H9 (cell line): ENCODE data around the gene GRK1. TPM values are rescaled to one million over a fixed set of nuclear protein-coding genes. Genes with fewer than 3 reads are reported as not detected.

Source experiments
- DNase-seq: peaks from one replicate; pipeline ENCODE4 v3.0.0-alpha.2; 2017
- H2AFZ ChIP-seq: one replicate; pipeline ENCODE4 v1.6.1; 2013; ENCODE audit warnings: mild to moderate bottlenecking, low read length, control low read depth, moderate library complexity
- H2AK5ac ChIP-seq: 2 replicates; pipeline ENCODE4 v1.6.1; 2013; ENCODE audit warnings: low read length, control low read depth, mixed read lengths; ENCODE audit not compliant: insufficient read length
- H2BK120ac ChIP-seq: one replicate; pipeline ENCODE4 v1.6.1; 2013; ENCODE audit warnings: low read depth, mild to moderate bottlenecking, low read length, control low read depth, inconsistent platforms; ENCODE audit not compliant: poor library complexity, severe bottlenecking
- H2BK12ac ChIP-seq: 2 replicates; pipeline ENCODE4 v1.6.1; 2013; ENCODE audit warnings: low read length, control low read depth, mixed read lengths, low read depth; ENCODE audit not compliant: insufficient read length
- H2BK15ac ChIP-seq: 2 replicates; pipeline ENCODE4 v1.6.1; 2013; ENCODE audit warnings: low read depth, low read length, control low read depth
- H2BK20ac ChIP-seq: one replicate; pipeline ENCODE4 v1.6.1; 2013; ENCODE audit warnings: low read depth, mild to moderate bottlenecking, low read length, control low read depth, inconsistent platforms; ENCODE audit not compliant: poor library complexity, severe bottlenecking
- H2BK5ac ChIP-seq: 2 replicates; pipeline ENCODE4 v1.6.1; 2013; ENCODE audit warnings: low read length, control low read depth, mixed read lengths; ENCODE audit not compliant: insufficient read length
- H3K14ac ChIP-seq: 2 replicates; pipeline ENCODE4 v1.6.1; 2013; ENCODE audit warnings: low read length, control low read depth; ENCODE audit not compliant: insufficient read depth
- H3K18ac ChIP-seq: 2 replicates; pipeline ENCODE4 v1.6.1; 2013; ENCODE audit warnings: low read depth, mild to moderate bottlenecking, mixed read lengths, low read length, control low read depth; ENCODE audit not compliant: insufficient read length
- H3K23ac ChIP-seq: 2 replicates; pipeline ENCODE4 v1.6.1; 2013; ENCODE audit warnings: low read length, control low read depth, mixed read lengths, low read depth; ENCODE audit not compliant: insufficient read length
- H3K23me2 ChIP-seq: 2 replicates; pipeline ENCODE4 v1.6.1; 2013; ENCODE audit warnings: low read depth, mild to moderate bottlenecking, mixed read lengths, low read length, control low read depth; ENCODE audit not compliant: insufficient read length, poor library complexity, severe bottlenecking
- H3K27ac ChIP-seq: 2 replicates; pipeline ENCODE4 v1.5.1; 2013; ENCODE audit warnings: low read length, control low read depth, mixed read lengths, low read depth; ENCODE audit not compliant: insufficient read length
- H3K27me3 ChIP-seq: 2 replicates; pipeline ENCODE4 v1.6.1; 2013; ENCODE audit warnings: low read length, control low read depth, inconsistent platforms; ENCODE audit not compliant: insufficient read depth
- H3K4ac ChIP-seq: 2 replicates; pipeline ENCODE4 v1.6.1; 2013; ENCODE audit warnings: low read depth, mild to moderate bottlenecking, control low read depth, inconsistent platforms, low read length, moderate library complexity
- H3K4me1 ChIP-seq: 2 replicates; pipeline ENCODE4 v1.6.1; 2013; ENCODE audit warnings: low read length, control low read depth, inconsistent platforms; ENCODE audit not compliant: insufficient read depth
- H3K4me2 ChIP-seq: 2 replicates; pipeline ENCODE4 v1.6.1; 2013; ENCODE audit warnings: low read length, control low read depth, mixed read lengths; ENCODE audit not compliant: insufficient read length, insufficient read depth
- H3K56ac ChIP-seq: 2 replicates; pipeline ENCODE4 v1.6.1; 2013; ENCODE audit warnings: low read depth, mild to moderate bottlenecking, mixed read lengths, low read length, control low read depth; ENCODE audit not compliant: insufficient read length
- H3K79me1 ChIP-seq: 2 replicates; pipeline ENCODE4 v1.6.1; 2013; ENCODE audit warnings: low read depth, mild to moderate bottlenecking, moderate library complexity, low read length, control low read depth, inconsistent platforms; ENCODE audit not compliant: insufficient read depth, poor library complexity, severe bottlenecking
- H3K79me2 ChIP-seq: 2 replicates; pipeline ENCODE4 v1.6.1; 2013; ENCODE audit warnings: low read length, control low read depth, inconsistent platforms; ENCODE audit not compliant: insufficient read depth
- H3K9ac ChIP-seq: 2 replicates; pipeline ENCODE4 v1.6.1; 2013; ENCODE audit warnings: low read length, control low read depth, mixed read lengths; ENCODE audit not compliant: insufficient read length; ENCODE audit errors: extremely low read depth
- H3K9me3 ChIP-seq: one replicate; pipeline ENCODE4 v1.6.1; 2013; ENCODE audit warnings: low read depth, low read length, inconsistent platforms; ENCODE audit not compliant: control insufficient read depth
- H3T11ph ChIP-seq: one replicate; pipeline ENCODE4 v1.6.1; 2013; ENCODE audit warnings: mild to moderate bottlenecking, low read length, control low read depth, inconsistent platforms
- H4K20me1 ChIP-seq: one replicate; pipeline ENCODE4 v1.6.1; 2013; ENCODE audit not compliant: control insufficient read depth, insufficient read length, insufficient read depth
- H4K5ac ChIP-seq: 2 replicates; pipeline ENCODE4 v1.6.1; 2013; ENCODE audit warnings: low read depth, mild to moderate bottlenecking, mixed read lengths, low read length, control low read depth; ENCODE audit not compliant: insufficient read length
- H4K8ac ChIP-seq: replicated peaks from 2 replicates; pipeline ENCODE4 v1.6.1; 2013; ENCODE audit warnings: low read length, control low read depth, mixed read lengths, low read depth; ENCODE audit not compliant: insufficient read length
- H4K91ac ChIP-seq: 2 replicates; pipeline ENCODE4 v1.6.1; 2013; ENCODE audit warnings: low read depth, mild to moderate bottlenecking, moderate library complexity, mixed read lengths, low read length, control low read depth; ENCODE audit not compliant: insufficient read length
- H3K27ac Mint-ChIP-seq, 3 experiments: 2 replicates in 2 of 3; 3 replicates in 1 of 3; pipeline ENCODE4 v1.8.0; 2020 to 2021; ENCODE audit warnings: mixed read lengths in 3 of 3, mild to moderate bottlenecking in 1 of 3, moderate library complexity in 1 of 3
- H3K27me3 Mint-ChIP-seq: 2 replicates; pipeline ENCODE4 v1.8.0; 2021; ENCODE audit warnings: low read depth, mild to moderate bottlenecking, moderate library complexity, mixed read lengths
- H3K36me3 Mint-ChIP-seq, 3 experiments: 2 replicates in 2 of 3; 3 replicates in 1 of 3; pipeline ENCODE4 v1.8.0; 2020 to 2021; ENCODE audit warnings: low read depth in 3 of 3, mixed read lengths in 3 of 3; ENCODE audit not compliant: insufficient read depth in 1 of 3
- H3K4me1 Mint-ChIP-seq, 2 experiments: 2 replicates each; pipeline ENCODE4 v1.8.0; 2020; ENCODE audit warnings: mixed read lengths in 2 of 2
- H3K4me3 Mint-ChIP-seq, 2 experiments: 2 replicates in 1 of 2; 3 replicates in 1 of 2; pipeline ENCODE4 v1.8.0; 2020 to 2021; ENCODE audit warnings: mild to moderate bottlenecking in 2 of 2, mixed read lengths in 2 of 2, moderate library complexity in 1 of 2
- H3K9me3 Mint-ChIP-seq, 2 experiments: 2 replicates in 1 of 2; 3 replicates in 1 of 2; pipeline ENCODE4 v1.8.0; 2020; ENCODE audit warnings: mild to moderate bottlenecking in 2 of 2, mixed read lengths in 2 of 2, moderate library complexity in 1 of 2
- CTCF ChIP-seq: fragments of 200-600 bp; sonication (generic); conservative IDR thresholded peaks from 3 replicates; pipeline ENCODE4 v1.8.0; 2021; ENCODE audit warnings: antibody characterized with exemption, mild to moderate bottlenecking
- WGBS: extraction: QIAGEN DNeasy Blood & Tissue Kit; methylation state at CpG from one replicate; pipeline ENCODE4 v1.1.7; 2013; ENCODE audit warnings: missing lambda C conversion rate, low lambda C conversion rate, mixed read lengths; ENCODE audit not compliant: insufficient read length; ENCODE audit errors: extremely low coverage; 5-methylcytosine and 5-hydroxymethylcytosine counted together
- total RNA-seq: library from RNA; stranded (reverse); gene quantifications from 2 replicates; pipeline ENCODE4 v1.2.1, GENCODE V29; 2021

The GRK1 gene
- total RNA-seq, 1 experiment from 2014 or later = 0.31 TPM

DNA sequence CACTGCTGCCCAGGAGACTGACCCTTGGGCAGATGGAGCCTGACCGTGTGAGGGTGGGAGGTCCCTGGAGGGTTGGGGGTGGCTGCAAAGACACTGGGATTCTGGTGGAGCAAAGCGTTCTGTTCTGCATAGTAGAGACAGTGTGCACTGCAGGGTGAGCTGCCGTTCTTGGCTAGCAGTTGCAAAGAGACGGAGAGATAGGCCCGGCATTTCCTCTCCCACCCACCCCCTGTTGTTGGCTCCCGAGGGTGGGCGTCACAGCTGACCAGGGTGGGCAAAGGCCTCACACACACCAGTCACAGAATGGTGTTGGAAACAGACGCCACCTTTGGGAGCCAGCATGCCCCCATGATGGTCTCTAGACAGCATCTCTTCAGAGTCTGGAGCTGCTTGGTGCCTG lies 103.4 kb downstream of the GRK1 start:
- Histone ChIP-seq H3K18ac (no peak overlapping the region), H2BK120ac (no peak overlapping the region), H3K23me2 (no peaks in the 10 kb centered on the region), H2BK12ac (no peak overlapping the region), H3K27ac (no peak overlapping the region), H3K4ac (no peak overlapping the region), H3T11ph (no peak overlapping the region), H2BK20ac (no peak overlapping the region), H2AK5ac (no peak overlapping the region), H3K9me3 (no peaks in the 10 kb centered on the region), H4K5ac (no peak overlapping the region), H3K23ac (no peak overlapping the region), H4K91ac (no peak overlapping the region), H3K56ac (no peak overlapping the region), H2BK5ac (no peak overlapping the region), H3K4me1 (no peaks in the 10 kb centered on the region), H3K4me2 (no peak overlapping the region), H3K79me2 (no peaks in the 10 kb centered on the region), H3K14ac (no peak overlapping the region), H4K20me1 (no peaks in the 10 kb centered on the region), H2BK15ac (no peak overlapping the region), H4K8ac (no peak overlapping the region), H3K9ac (no peak overlapping the region), H2AFZ (no peak overlapping the region), H3K27me3 (no peaks in the 10 kb centered on the region), H3K79me1 (no peaks in the 10 kb centered on the region)
- WGBS = no CpG with 5 or more reads among the region's 8 CpGs
- Mint-ChIP-seq H3K9me3 (peaks cover 0 to 4% of the 10 kb centered on the region in 2 experiments; a peak in 2 of 5 replicates), H3K27me3 (peaks cover 9% of the 10 kb centered on the region; the same call in 1 of the 2 replicates), H3K4me3 (no peak overlapping the region), H3K27ac (no peak overlapping the region), H3K4me1 (peaks cover 4 to 9% of the 10 kb centered on the region in 2 experiments), H3K36me3 (no peaks in the 10 kb centered on the region; a peak in 2 of 7 replicates)
- DNase-seq = no peak
- TF ChIP-seq CTCF = no peak
